Measurements from ENCODE around the gene XPC. TPM values are rescaled to one million over a fixed set of nuclear protein-coding genes. Genes with fewer than 3 reads are reported as not detected.

The XPC gene
- total and polyA plus RNA-seq, 12 donors, result 7.3 to 15.8 (median 9.8) TPM

DNA sequence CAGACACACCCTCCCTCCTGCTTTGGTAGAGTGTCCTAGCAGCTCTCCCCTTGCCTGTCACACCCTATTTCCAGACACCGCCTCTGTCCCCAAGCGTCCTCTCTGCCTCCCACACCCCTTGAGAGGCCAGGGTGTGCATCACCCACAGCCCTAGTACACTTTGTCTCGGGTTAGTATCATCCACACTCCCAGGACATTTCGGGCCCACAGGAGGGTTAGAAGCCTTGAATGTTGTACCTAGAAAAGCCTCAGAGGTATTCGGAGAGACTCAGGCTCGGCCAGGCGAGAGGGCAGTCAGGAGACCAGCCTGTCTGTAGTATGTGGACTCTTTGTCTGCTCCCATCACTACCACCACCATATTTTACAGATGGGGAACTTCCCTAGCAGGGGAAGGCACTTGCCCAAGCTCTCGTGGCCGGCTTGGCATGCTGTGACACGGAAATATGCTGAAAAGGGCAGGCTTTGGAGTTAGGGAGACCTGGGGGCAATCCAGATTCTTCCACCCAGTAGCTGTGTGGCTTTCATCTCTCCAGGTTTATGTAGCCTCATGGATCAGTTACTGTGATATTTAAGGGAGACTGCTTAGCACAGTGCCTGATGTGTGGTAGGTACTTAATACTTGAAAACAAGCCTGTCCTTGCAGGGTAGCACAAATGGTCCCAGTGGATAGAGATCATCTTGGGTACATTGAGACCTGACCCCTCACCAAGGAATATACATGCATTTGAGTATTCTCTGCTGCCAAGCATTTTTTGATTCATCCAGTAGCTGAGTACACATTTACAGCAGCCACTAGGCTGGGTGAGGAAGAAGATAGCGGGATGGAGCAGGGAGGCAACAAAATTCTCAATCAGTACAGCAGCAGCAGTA, 52.1 kb downstream of the XPC start:
- intact Hi-C loops (cut with DNase I), result loop anchor here in 3 of 10 donors (5.0 to 10.0 kb wide), 3 partner anchors 51 to 471 kb away; partner anchors contain the start of genes LSM3 (in 2 of the 3) and XPC (in 2 of the 3)
- no peak for DNase-seq

DNA sequence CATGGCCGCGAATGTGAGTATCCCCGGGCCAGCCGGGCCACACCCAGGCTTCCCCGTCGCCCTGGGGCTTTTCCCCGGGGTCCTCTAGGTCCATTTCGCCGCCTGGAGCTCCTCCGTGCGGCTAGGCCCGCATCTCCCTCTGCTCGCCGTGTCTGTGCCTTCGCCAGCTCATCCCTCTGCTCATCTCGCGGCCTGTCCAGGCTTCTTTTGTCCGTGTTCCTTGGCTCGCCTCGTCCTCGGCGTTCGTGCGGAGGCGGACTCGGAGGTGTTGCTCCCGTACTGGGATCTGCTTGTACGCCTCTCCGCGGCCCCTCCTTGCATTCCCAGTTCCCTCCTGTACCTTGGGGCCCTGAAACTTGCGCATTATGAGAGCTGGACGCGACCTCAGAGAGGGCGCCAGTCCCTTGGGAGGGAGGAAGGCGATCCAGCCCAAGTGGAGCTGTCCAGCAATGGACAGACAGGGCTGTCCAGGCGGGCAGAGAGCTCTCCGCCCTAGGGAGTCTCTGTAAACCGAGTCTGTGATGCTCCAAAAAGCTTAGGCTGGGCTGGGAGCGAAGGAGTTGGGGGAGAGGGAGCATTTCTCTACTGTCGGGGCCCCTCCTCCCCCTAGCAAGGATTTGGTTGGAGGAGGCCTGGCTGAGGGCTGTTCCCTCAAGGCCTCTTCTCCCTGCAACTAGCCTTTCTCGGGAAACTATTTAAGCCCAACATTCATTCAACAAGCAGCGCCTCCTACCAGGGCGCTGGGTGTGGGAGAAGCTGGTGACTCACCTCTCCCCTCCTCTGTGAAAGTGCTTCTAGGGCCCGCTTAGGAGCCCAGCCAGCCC, 53.0 kb downstream of the XPC start:
- DNase-seq, result peak; percentile 52 to 58
- Histone ChIP-seq H3K27me3 (no peaks in the 10 kb centered on the region), H3K36me3 (peaks cover 0 to 50% (median 16%) of the 10 kb centered on the region in 9 donors), H3K4me1 (peaks cover 7 to 47% (median 41%) of the 10 kb centered on the region in 9 donors), H3K4me3 (peak overlapping the region; percentile 68 to 98 (median 81)), H3K9me3 (no peaks in the 10 kb centered on the region), H3K27ac (peak overlapping the region; percentile 78 to 97 (median 93))
- WGBS, 2 donors, result 0% methylated on average over 44 of the region's 44 CpGs
- TF ChIP-seq, protein P1, sequence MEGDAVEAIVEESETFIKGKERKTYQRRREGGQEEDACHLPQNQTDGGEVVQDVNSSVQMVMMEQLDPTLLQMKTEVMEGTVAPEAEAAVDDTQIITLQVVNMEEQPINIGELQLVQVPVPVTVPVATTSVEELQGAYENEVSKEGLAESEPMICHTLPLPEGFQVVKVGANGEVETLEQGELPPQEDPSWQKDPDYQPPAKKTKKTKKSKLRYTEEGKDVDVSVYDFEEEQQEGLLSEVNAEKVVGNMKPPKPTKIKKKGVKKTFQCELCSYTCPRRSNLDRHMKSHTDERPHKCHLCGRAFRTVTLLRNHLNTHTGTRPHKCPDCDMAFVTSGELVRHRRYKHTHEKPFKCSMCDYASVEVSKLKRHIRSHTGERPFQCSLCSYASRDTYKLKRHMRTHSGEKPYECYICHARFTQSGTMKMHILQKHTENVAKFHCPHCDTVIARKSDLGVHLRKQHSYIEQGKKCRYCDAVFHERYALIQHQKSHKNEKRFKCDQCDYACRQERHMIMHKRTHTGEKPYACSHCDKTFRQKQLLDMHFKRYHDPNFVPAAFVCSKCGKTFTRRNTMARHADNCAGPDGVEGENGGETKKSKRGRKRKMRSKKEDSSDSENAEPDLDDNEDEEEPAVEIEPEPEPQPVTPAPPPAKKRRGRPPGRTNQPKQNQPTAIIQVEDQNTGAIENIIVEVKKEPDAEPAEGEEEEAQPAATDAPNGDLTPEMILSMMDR (IDR thresholded peaks at IDR 0.05), result peak in 2 of 9 donors; percentile 19 to 21
- peak; percentile 13 to 83 (median 66) for ATAC-seq
- intact Hi-C loops (cut with DNase I), result loop anchor here in 8 of 10 donors (1.0 to 10.0 kb wide), 6 partner anchors 18 to 471 kb away; partner anchors contain the start of genes LSM3 (in 7 of the 8) and XPC (in 7 of the 8)

More for the DNA sequence above, 52.1 kb downstream of the XPC start:
- Histone ChIP-seq H3K9me3 (no peaks in the 10 kb centered on the region), H3K4me3 (peak overlapping the region; percentile 68 to 98 (median 81)), H3K27ac (peak overlapping the region; percentile 78 to 97 (median 93)), H3K36me3 (peaks cover 0 to 50% (median 24%) of the 10 kb centered on the region in 9 donors), H3K4me1 (peaks cover 7 to 47% (median 41%) of the 10 kb centered on the region in 9 donors), H3K27me3 (no peaks in the 10 kb centered on the region)
- TF ChIP-seq, protein P1 (IDR thresholded peaks at IDR 0.05), result no peak
- 57 to 58% methylated on average over 11 of the region's 11 CpGs for WGBS, 2 donors
- no peak for ATAC-seq

DNA sequence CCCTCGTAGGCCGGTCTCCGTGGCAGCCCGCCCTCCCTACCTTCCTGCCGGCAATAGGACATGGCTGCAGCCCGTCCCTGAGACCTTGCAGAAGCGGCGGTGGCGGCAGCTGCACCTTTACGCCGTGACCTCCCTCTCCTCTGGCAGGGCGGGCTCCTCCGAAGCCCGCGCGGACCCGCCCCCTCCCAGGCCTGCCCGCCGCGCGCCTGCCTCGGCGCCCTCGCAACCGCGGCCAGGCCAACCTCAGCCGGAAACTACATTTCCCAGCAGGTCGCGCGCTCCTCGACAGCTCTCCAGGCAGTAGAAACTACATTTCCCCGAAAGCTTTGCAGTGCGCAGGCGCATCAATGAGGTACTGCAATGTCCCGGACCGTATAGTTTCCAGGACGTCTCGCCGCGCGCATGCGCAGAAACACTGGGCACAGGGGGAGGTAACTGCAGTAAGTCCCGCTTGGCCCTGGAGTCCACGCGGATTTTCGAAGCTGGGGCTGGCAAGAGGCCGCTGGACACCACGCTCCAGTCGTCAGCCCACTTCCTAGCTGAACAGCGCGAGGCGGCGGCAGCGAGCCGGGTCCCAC, 53.7 kb downstream of the XPC start, which contains the start of the genes CHCHD4 and TMEM43:
CHCHD4 (minus strand) TSS at position 256 of the 578 bp plus-strand sequence; CDS start at position 62, 194 bp downstream.
TMEM43 (plus strand) TSS at position 438 of the 578 bp plus-strand sequence. CDS start 142 bp downstream, outside the sequence.
- TF ChIP-seq, protein P1 (IDR thresholded peaks at IDR 0.05), result no peak
- 0 to 1% methylated on average over 51 to 55 of the region's 55 CpGs for WGBS, 2 donors
- Histone ChIP-seq H3K4me1 (peaks cover 7 to 47% (median 41%) of the 10 kb centered on the region in 9 donors), H3K9me3 (no peaks in the 10 kb centered on the region), H3K36me3 (peaks cover 0 to 50% (median 12%) of the 10 kb centered on the region in 9 donors), H3K27ac (peak within 1 kb of the TSS; percentile 78 to 97 (median 93)), H3K4me3 (peak within 1 kb of the TSS; percentile 68 to 98 (median 81)), H3K27me3 (no peaks in the 10 kb centered on the region)
- ATAC-seq, result peak; percentile 91 to 97 (median 95)
- intact Hi-C loops (cut with DNase I), result loop anchor here in 8 of 10 donors (1.0 to 10.0 kb wide), 8 partner anchors 19 to 470 kb away; partner anchors contain the start of genes LSM3 (in 7 of the 8) and XPC (in 7 of the 8)
- peak; percentile 99 for DNase-seq
